ENCODE results near the gene PHGDH. TPM values are rescaled to one million over a fixed set of nuclear protein-coding genes. Genes with fewer than 3 reads are reported as not detected.

The PHGDH gene
- total and polyA plus RNA-seq, 8 donors = 31.9 to 132 (median 107) TPM

- H3K27me3 ChIP-seq = no peaks in the 10 kb centered on the region
- no peaks in the 10 kb centered on the region for H3K9me3 ChIP-seq
- no peak overlapping the region for H3K4me3 ChIP-seq
- H3K36me3 ChIP-seq = no peaks in the 10 kb centered on the region
- H3K4me1 ChIP-seq = peaks cover 6 to 11% of the 10 kb centered on the region in 2 donors
- no peak for DNase-seq
- no peak for TF ChIP-seq CTCF (IDR thresholded peaks at IDR 0.05)
- intact Hi-C loops (cut with DNase I) = loop anchor here in 1 of 2 donors (5.0 kb wide), 1 partner anchor 59 kb away; no protein-coding TSS in a partner anchor
- ATAC-seq = no peak
- no peak overlapping the region for H3K27ac ChIP-seq
Observed at GRCh38 chr1:119670898-119671297, 40.8 kb upstream of the PHGDH start.

- intact Hi-C loops (cut with DNase I) = loop anchor here in 1 of 2 donors (5.0 kb wide), 1 partner anchor 61 kb away; no protein-coding TSS in a partner anchor
- Histone ChIP-seq H3K4me3 (no peak overlapping the region), H3K4me1 (peaks cover 6 to 13% of the 10 kb centered on the region in 2 donors), H3K36me3 (no peaks in the 10 kb centered on the region), H3K9me3 (no peaks in the 10 kb centered on the region), H3K27me3 (no peaks in the 10 kb centered on the region), H3K27ac (no peak overlapping the region)
- ATAC-seq (no peak), DNase-seq (no peak)
- no peak for TF ChIP-seq CTCF (IDR thresholded peaks at IDR 0.05)
Observed at GRCh38 chr1:119673171-119673940, 38.4 kb upstream of the PHGDH start.

- Histone ChIP-seq H3K27me3 (no peaks in the 10 kb centered on the region), H3K9me3 (no peaks in the 10 kb centered on the region), H3K4me3 (no peak overlapping the region), H3K4me1 (peaks cover 6 to 13% of the 10 kb centered on the region in 2 donors), H3K27ac (no peak overlapping the region), H3K36me3 (no peaks in the 10 kb centered on the region)
- TF ChIP-seq CTCF (IDR thresholded peaks at IDR 0.05) = no peak
- ATAC-seq (no peak), DNase-seq (no peak)
- intact Hi-C loops (cut with DNase I) = loop anchor here in 1 of 2 donors (5.0 kb wide), 1 partner anchor 62 kb away; no protein-coding TSS in a partner anchor
Observed at GRCh38 chr1:119674111-119674526, 37.6 kb upstream of the PHGDH start.

GRCh38 chr1:119674835-119675289 is 36.9 kb upstream of the PHGDH start:
- Histone ChIP-seq H3K36me3 (no peaks in the 10 kb centered on the region), H3K4me3 (peak overlapping the region in 1 of 2 donors; percentile 28), H3K9me3 (no peaks in the 10 kb centered on the region), H3K27ac (no peak overlapping the region), H3K4me1 (peaks cover 6 to 13% of the 10 kb centered on the region in 2 donors), H3K27me3 (no peaks in the 10 kb centered on the region)
- intact Hi-C loops (cut with DNase I) = loop anchor here in 1 of 2 donors (5.0 kb wide), 1 partner anchor 63 kb away; no protein-coding TSS in a partner anchor
- ATAC-seq (peak; percentile 84), DNase-seq (peak in 3 of 4 donors; percentile 37 to 72 (median 60))
- peak in 1 of 2 donors; percentile 53 for TF ChIP-seq CTCF (IDR thresholded peaks at IDR 0.05)
